Right lobe of liver (tissue), 6 donors: ENCODE results near the gene EDNRB. TPM values are rescaled to one million over a fixed set of nuclear protein-coding genes. Genes with fewer than 3 reads are reported as not detected.

ENCODE experiments used
- ATAC-seq, 4 donors: fragments of 200-7000 bp; cut with Tn5 transposase; one replicate each; pipeline ENCODE4 v1.9.1; 2020; ENCODE audit warnings: mild to moderate bottlenecking in 4 of 4, moderate library complexity in 4 of 4
- DNase-seq, 3 donors: peaks; one replicate each; pipeline ENCODE4 v3.0.0-alpha.2; 2020
- H3K27ac ChIP-seq, 3 donors: fragments of 200-600 bp; one replicate each; pipeline ENCODE4 v1.8.0; 2022
- H3K27me3 ChIP-seq, 2 donors: fragments of 200-600 bp; one replicate each; pipeline ENCODE4 v1.8.0; 2022
- H3K36me3 ChIP-seq, 4 donors: fragments of 200-600 bp; sonication (generic) in 1 of 4; one replicate each; pipeline versions ENCODE4 v1.5.1 to v1.8.0; 2017 to 2022; ENCODE audit warnings: control low read depth in 1 of 4
- H3K4me1 ChIP-seq, 4 donors: fragments of 200-600 bp; sonication (generic) in 1 of 4; one replicate each; pipeline versions ENCODE4 v1.5.1 to v1.8.0; 2017 to 2022; ENCODE audit warnings: control low read depth in 1 of 4
- H3K4me3 ChIP-seq, 3 donors: fragments of 200-600 bp; one replicate each; pipeline ENCODE4 v1.8.0; 2022
- H3K9me3 ChIP-seq, 4 donors: fragments of 200-600 bp; sonication (generic) in 1 of 4; one replicate each; pipeline versions ENCODE4 v1.5.1 to v1.8.0; 2017 to 2022; ENCODE audit warnings: control low read depth in 1 of 4
- CTCF ChIP-seq, 4 donors: fragments of 200-600 bp in 3 of 4; fragments of 450-650 bp in 1 of 4; IDR thresholded peaks; one replicate each; pipeline versions ENCODE4 v1.5.1 to v1.8.0; 2016 to 2022; ENCODE audit warnings: antibody characterized with exemption in 4 of 4, mild to moderate bottlenecking in 2 of 4
- POLR2A ChIP-seq: fragments of 450-650 bp; IDR thresholded peaks from one replicate; pipeline ENCODE4 v1.6.1; 2017; ENCODE audit warnings: antibody characterized with exemption, mild to moderate bottlenecking
- WGBS: methylation state at CpG from one replicate; pipeline ENCODE4 v1.1.6; 2018; ENCODE audit warnings: low coverage, low lambda C conversion rate; ENCODE audit not compliant: insufficient coverage; ENCODE audit errors: missing lambda C conversion rate; 5-methylcytosine and 5-hydroxymethylcytosine counted together
- intact Hi-C, 2 donors: fragments of 100-400 bp; cut with DNase I; formaldehyde crosslinking; loops; one replicate each; pipeline versions ENCODE4 v1.11.2 to v1.14.1; 2022
- small RNA-seq, 2 experiments: library from RNA; depleted of rRNA; stranded (forward); fragments of <200 nt; gene quantifications; one replicate each; pipeline ENCODE3, GENCODE V24; 2016
- total RNA-seq, 6 experiments: library from RNA; depleted of rRNA in 2 of 6; stranded (reverse); fragments of >200 nt in 2 of 6; fragmentation: NEBNext Ultra II Directional in 3 of 6; extraction: Animal tissue kit (Norgen Biotek cat#: 25700) in 3 of 6; gene quantifications; one replicate each; pipeline versions ENCODE4 v1.1.0 to v1.2.4, GENCODE V29; 2016 to 2023
- donor health status: DM: no; HTN: yes; CAD: no.
- donor health status: DM: no; HTN: no; CAD: no.
- donor health status: DM: no; HTN: no; CAD: no.
- donor health status: DM: no; HTN: yes; CAD: no.
- donor health status: DM: no; HTN: yes; CAD: no.

EDNRB gene
- total RNA-seq, 6 experiments from 2014 or later = 17.3 to 33.9 (median 23.1) TPM

GRCh38 chr13:77846173-77846572, 72.5 kb downstream of the EDNRB start:
- Histone ChIP-seq H3K4me1 (no peaks in the 10 kb centered on the region), H3K27me3 (no peaks in the 10 kb centered on the region), H3K4me3 (no peak overlapping the region), H3K9me3 (no peaks in the 10 kb centered on the region), H3K27ac (no peak overlapping the region), H3K36me3 (no peaks in the 10 kb centered on the region)
- DNase-seq (no peak), ATAC-seq (peak in 1 of 4 donors; percentile 39)
- intact Hi-C loops = no loop called here
- WGBS = 35% methylated on average over 1 of the region's 1 CpG
- TF ChIP-seq POLR2A (no peak), CTCF (IDR thresholded peaks at IDR 0.05) (no peak)

Small RNA genes within 50 kb of the gene (small RNA-seq; reads per million reads assigned to genes)
- gene RN7SL810P = 0 reads per million in 2 experiments

Other genes starting within 250 kb of the EDNRB start
- 10 to 100 TPM in 1 of 6 experiments, 1 to 10 TPM in 5; 3.8 to 11.1 (median 5.8) TPM for gene SLAIN1, start 221.1 kb downstream of the EDNRB start, total RNA-seq